ENCODE measurements around the gene RNF141. TPM values are rescaled to one million over a fixed set of nuclear protein-coding genes. Genes with fewer than 3 reads are reported as not detected.

Gene RNF141
- 62.4 and 68.6 TPM in 2 replicates for total RNA-seq

GRCh38 chr11:10540915-10541560 is at the start of gene RNF141:
Gene RNF141 (minus strand): TSS chr11:10541187. CDS start chr11:10534158, 7,029 bp downstream.

GRCh38 chr11:10568486-10568941 is 27.5 kb upstream of the RNF141 start, which contains the start of gene LYVE1:
Gene LYVE1 (minus strand): TSS chr11:10568665. CDS start chr11:10568532, 133 bp downstream.

Other genes with a start within 250 kb of the RNF141 start
- gene SBF2, start 247.0 kb downstream of the RNF141 start, total RNA-seq: 44.7 and 52.4 TPM in 2 replicates
- gene ADM, start 236.1 kb downstream of the RNF141 start, total RNA-seq: 92.6 and 111 TPM in 2 replicates
- gene AMPD3, start 85.9 kb downstream of the RNF141 start, total RNA-seq: 0.66 and 1.1 TPM in 2 replicates
- 3.3 and 3.8 TPM in 2 replicates for gene LYVE1, start 27.5 kb upstream of the RNF141 start, total RNA-seq
- gene IRAG1, start 152.6 kb upstream of the RNF141 start, total RNA-seq: 25.0 and 73.2 TPM in 2 replicates
- 28.4 and 29.1 TPM in 2 replicates for gene CTR9, start 210.1 kb upstream of the RNF141 start, total RNA-seq